Measurements from ENCODE around the gene MYO6.
"Not testable (repeated sequence)": the region's sequence is repeated elsewhere in the genome, so short reads cannot be mapped to it uniquely, and the experiment has no call there.

MYO6 gene

DNA sequence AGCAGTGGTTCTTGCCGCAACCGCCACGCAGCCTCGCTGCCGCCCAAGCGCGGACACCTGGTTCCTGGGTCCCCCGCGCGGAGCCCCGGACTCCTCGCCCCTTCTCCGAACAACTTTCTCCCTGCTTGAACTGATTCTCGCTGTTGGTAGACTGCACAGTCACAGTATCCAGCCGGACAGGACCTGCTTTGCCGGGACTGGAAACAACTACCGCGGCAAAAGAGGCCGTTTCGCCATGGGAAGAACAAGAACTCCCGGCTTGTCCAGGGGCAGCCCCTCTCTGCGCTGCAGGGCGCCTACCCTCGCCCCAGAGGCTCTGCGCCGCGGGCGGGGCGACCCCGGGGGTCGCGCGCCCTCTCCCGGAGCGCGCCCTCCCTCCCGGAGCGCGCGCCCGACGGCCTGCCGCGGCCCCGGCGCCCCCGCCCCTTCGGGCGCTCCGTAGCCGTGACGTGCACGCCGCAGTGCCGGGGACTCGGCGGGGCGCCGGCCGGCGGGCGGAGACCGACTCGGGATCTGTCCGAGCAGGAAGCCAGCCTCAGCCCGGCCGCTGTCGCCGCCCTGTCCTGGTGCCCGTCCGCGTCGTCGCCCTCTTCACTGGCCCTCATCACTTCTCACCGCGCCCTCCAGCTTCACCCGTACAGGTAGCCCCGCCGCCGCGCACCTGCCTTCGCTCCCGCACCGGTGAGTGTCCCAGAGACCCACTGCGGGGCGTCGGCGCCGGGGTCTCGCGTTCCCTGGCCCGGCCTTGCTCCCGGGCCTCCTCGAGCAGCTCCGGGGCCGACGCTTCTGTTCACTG, at the start of gene MYO6:
Gene MYO6, plus strand, starts transcription at position 497 of the 796 bp plus-strand sequence. CDS start 68,309 bp downstream, outside the sequence.
- peak; percentile 30 for DNase-seq

DNA sequence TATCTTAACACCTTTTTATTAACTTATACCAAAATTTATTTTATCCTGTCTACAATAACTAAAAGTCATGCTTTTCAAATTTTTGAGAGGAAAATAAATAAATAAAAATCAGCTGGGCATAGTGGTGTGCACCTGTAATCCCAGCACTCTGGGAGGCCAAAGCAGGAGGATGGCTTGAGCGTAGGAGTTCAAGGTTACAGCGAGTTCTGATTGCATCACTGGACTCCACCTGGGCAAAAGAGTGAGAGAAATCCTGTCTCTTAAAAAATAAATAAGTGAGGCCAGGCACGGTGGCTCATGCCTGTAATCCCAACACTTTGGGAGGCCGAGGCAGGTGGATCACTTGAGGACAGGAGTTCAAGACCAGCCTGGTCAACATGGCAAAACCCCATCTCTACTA, 40.7 kb upstream of the MYO6 start:
- DNase-seq: not testable (repeated sequence)

DNA sequence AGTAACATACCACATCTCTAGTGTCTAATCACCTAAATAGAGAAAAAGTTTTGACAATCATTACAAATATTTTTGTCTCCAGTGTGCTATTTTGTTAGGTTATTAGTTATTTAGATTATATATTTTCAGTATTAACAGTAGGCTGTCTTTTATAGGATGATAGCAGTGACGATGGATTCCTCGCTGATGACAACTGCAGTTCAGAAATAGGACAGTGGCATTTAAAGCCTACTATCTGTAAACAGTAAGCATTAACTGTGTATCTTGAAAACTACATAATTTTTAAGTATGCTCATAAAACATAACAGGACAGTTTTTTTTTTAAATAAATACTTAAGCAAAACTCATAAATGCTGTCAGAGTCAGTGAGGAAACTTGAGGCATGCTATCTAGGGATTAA, 37.9 kb upstream of the MYO6 start:
- no peak for DNase-seq

DNA sequence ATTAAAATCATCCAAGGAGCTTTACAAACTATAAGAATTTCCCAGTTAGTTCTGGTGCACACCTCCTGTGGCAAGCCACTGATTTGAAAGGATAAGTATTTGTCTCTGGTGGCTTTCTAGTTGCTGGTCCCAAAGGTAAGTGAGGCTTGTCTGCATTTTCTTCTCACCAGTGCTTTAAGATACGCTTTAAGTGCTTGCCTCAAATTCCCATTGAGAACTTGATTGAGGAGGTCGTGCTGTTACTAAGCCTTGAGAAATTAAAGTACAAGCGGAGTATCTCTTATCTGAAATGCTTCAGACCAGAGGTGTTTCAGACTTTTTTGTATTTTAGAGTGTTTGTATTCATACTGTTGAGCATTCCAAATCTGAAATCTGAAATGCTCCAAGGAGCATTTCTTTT, 29.9 kb upstream of the MYO6 start:
- DNase-seq: no peak

DNA sequence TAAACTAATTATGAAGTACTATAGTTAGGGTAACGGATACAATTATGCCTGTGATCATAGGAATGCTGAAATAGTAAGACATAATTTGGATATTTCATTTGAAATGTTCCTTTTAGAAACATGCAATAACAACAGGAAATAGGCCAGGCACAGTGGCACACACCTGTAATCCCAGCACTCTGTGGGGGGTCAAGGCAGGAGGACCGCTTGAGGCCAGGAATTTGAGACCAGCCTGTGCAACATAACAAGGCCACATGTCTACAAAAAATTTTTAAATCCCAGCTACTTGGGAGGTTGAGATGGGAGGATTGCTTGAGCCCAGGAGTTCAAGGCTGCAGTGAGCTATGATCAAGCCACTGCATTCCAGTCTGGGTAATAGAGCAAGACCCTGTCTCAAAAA, 25.7 kb upstream of the MYO6 start:
- no peak for DNase-seq

DNA sequence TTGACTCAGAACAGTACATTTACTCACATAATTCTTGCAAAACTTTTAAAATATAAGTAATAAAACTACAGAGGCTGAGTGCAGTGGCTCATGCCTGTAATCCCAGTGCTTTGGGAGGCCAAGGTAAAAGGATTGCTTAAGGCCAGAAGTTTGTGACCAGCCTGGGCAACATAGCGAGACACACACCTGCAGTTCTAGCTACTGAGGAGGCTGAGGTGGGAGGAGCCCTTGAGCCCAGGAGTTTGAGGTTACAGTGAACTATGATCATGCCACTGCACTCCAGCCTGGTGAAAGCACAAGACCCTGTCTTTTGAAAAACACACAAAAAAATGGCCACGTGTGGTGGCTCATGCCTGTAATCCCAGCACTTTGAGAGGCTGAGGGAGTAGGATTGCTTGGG, 21.8 kb upstream of the MYO6 start:
- no peak for DNase-seq

DNA sequence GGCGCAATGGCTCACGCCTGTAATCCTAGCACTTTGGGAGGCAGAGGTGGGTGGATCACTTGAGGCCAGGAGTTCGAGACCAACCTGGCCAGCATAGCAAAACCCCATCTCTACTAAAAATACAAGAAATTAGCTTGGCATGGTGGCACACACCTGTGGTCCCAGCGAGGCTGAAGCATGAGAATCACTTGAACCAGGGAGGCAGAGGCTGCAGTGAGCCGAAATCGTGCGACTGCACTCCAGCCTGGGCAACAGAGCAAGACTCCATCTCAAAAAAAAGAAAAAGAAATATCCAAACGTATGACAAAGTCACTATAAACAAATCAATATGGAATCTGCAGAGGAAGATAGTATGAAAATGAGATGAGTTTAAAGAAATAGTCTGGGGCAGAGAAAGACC, 18.0 kb upstream of the MYO6 start:
- DNase-seq: not testable (repeated sequence)

DNA sequence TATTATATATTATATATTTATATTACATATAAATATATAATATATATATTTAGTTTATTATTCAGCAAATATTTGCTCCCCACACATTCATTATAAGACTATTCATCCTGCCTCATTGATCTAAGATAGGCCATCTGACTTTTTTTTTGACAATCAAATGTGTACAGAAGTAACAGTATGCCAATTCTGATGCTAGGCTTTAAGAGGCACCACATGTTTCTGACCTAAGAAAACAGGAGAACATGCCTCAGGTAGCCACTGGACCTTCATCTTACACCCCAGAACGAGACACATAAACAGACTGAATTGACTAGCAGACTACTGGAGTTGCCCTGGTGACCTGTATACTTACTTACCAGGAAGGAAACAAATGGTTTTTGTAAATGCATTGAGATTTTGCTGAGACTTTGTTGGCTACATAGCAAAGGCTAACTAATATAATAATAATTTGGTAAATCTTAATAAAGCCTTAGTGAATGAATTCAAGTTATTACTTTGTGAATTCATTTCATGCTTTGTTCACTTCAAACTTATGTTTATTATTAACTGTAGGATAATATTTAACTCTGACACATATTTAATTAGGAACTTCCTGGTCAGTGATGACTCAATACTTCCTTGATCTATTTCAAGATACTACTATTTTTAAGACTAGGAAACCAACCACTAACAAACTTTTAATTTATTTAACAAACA, 13.4 kb upstream of the MYO6 start:
- no peak for DNase-seq

DNA sequence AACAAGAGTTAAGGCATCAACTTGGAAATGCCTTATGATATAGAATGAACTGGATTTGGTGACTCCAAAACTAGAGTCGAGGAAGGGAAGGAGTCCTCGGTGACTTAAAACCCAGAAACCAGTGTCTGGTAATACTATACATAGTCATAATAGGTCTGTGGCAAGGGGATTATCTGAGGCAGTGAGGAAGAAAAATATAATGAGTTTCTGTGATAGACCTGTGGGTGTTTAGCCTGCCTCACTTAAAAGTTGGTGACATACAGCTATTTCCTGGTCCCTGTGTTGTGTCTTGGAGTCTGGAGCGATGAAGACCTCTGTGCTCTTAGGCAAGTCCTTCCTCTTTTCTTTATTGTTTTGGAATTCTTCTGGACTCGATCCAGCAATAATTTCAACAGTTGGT, 5.1 kb upstream of the MYO6 start:
- no peak for DNase-seq

DNA sequence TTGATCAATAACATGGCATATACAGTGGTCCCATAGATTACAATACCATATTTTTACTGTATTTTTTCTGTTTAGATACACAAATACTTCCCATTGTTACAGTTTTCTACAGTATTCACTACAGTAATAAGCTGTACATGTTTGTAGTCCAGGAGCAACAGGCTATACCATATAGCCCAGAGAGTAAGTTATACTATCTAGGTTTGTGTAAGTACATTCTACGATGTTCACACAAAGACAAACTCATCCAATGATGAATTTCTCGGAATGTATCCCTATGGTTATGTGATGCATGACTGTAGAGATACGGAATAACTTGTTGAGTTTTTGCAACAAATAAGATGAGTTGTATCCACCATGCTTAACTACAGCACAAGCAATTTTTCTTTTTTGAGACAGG, 3.6 kb upstream of the MYO6 start:
- no peak for DNase-seq

DNA sequence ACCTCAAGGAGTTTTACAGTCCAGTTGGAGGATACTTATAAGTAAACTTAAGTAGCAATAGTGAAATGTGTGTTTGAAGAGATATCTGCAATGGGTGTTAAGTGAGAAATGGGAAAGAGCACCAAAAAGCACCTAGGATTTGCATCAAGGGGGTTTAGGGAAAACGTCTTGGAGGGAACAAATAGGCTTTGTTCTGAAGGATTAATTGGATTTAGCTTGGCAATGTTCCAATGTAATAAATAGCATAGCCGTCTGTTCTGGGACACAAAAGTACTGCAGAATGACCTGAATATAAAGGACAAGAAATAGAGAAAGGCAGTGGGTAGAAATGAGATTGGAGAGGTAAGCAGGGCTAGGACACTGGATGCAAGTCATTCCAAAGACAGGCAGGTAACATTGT, 2.8 kb upstream of the MYO6 start:
- no peak for DNase-seq

DNA sequence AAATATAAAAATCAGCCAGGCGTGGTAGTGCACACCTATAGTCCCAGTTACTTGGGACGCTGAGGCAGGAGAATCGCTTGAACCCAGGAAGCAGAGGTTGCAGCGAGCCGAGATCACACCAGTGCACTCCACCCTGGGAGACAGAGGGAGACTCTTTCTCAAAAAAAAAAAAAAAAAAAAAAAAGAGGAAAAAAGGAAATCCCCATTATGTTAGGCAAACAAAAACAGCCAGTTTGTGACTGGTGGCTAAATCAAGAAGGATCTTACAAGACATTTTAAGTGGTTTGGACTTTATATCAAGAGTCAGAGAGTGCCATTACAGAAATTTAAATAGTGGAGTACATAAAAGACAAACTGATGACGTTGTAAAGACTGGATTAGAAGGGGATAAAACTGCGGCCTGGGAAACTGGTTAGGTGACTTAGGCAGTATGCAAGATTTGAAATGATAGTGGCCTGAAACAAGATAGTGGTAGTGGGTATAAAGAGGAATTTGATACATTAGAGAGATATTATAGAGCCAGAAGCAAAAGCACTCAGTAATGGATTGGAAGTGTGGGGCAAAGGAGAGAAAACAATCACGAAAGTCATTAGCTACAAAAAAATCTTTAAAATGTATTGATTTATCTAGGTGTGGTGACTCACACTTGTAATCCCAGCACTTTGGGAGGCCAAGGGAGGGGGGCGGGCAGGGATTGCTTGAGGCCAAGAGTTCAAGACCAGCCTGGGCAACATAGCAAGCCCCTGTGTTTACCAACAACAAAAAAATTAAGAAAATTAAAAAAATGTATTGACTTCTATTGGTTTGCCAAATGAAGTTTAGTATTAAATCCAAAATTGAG, 1.7 kb upstream of the MYO6 start:
- DNase-seq: no peak

DNA sequence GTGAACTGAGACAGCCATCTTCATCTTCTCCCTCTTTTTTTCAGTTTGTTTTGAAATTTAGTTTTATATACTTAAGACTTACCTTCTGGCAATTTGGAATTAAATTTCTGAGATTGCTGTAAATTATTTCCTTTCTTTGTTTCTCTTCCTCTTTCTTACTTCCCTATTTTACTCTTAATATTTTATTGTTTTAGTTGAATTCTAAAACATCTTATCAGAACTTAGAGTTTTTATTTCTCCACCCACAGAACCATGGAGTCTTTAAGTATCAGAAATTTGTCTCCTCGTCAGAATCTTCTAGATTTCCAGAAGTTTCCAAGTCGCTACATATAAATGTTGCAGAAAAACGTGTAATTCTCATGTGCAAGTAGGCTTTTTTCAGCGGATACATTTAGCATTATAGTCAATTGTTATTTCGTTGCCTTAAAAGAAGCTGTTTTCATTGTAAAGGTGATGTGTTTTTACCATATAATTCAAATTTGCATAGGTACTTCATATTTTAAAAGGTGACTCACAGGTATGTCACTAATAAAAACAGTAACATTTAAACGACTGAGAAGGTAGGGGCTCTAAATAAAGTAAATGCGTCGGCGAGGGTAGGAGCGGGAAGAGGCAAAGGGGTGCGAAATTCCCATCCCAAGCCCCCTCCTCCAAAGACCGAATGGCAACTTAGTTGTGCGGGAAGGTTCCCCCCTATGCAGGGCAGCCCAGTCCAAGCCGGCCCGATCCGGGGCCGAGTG, 866 bp upstream of the MYO6 start:
- DNase-seq: no peak

DNA sequence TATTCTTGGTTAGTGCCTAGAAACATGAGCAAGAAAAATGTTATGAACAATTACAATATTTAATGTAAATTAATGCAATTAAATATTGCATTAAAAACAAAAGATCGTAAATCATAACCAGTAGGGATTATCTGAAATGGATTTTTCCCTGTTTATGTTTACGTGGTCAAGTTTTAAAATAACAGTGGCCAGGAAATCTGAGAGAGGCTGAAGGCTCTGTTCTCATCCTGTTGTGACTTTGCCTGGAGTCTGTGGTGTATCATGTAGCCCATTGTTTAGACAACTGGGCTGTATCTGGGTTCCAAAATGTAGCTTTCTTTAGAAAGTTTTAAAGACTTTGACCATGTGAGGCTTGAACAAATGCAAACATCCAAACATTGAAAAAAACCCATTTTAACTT, 2.4 kb downstream of the MYO6 start:
- no peak for DNase-seq

DNA sequence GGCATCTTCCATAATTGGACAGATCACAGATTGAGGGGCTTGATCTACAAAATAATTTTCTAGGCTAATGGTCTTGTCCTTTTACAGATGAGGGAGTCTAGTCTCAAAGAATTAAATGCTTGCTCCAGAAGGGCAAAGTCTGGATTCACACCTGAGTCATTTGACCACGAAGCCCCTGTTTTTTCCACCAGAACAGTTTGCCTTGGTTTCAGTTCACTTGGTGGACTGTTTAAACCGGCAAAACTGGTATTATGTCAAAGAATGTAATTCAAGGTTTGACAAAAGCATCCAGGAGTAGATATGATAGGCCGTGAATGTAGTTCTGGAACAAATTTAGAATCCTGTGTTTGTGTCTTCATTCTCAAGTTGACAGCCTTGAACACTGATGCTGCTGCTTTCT, 3.3 kb downstream of the MYO6 start:
- DNase-seq: no peak

DNA sequence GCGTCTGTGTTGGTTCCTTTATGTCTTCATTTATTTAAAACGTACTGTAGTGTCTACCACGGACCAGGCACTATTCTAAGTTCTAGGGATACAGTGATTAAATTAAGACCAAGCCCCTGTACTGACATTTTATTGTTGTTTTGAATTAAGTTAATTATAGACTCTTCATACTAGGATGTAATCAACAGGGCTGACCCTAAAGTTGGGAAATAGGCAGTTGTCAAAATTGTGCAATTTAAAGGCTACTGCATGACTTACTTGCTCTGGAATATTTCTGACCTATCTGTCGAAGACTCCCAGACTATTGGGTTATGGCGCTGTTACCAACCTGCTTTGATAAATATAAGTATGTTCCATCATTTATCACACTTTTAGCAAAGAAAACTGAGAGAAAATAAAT, 6.7 kb downstream of the MYO6 start:
- no peak for DNase-seq

DNA sequence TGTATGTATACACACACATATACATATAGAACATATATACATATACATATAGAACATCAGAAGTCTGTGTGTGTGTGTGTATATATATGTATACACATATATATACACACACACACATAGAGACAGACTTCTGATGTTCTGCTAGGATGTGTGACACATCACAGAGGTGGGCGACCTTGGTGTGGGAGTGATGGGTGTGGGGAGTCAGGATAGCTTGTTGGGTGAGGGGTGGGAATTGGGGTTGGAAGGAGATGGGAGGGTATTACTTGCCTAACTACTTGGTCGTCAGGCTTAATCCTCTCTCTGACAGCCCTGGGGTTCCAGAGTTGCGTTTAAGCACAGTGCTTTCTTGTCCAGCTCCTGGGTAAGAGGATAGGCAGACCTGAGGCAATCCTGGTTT, 8.3 kb downstream of the MYO6 start:
- DNase-seq: no peak

DNA sequence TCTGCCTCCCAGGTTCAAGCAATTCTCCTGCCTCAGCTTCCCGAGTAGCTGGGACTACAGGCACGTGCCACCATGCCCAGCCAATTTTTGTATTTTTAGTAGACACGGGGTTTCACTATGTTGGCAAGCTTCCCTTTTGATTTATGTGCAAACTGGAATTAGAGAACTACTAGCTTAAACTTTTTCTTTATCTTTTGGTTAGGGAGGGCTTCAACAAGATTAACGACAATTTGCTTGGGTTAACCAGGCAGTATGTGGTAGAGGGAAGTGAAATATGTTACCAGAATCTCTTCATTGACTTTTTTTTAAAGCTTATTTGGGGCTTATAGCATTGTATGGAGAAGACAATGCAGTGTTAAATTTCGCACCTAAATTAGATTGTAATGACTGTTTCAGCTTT, 9.0 kb downstream of the MYO6 start:
- DNase-seq: no peak

DNA sequence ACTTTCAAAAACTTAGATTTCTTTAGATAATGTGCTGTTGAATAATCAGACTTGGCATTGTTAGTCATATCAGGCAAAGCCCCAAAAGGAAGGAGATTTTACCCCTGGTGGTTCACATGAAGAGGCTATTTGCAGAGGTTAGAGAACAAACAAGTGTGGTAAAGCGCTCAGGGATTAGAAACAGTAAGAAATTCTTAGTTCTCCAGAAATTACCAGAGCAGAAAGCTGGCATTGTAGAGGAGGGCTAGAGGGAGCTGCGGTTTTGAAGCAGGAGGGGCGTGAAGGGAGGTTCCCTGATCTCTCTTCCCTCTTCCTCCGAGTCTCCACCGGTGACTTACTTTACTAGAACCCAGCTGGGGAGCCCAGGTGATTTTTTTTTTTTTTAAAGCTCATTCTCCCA, 10.2 kb downstream of the MYO6 start:
- DNase-seq: no peak

DNA sequence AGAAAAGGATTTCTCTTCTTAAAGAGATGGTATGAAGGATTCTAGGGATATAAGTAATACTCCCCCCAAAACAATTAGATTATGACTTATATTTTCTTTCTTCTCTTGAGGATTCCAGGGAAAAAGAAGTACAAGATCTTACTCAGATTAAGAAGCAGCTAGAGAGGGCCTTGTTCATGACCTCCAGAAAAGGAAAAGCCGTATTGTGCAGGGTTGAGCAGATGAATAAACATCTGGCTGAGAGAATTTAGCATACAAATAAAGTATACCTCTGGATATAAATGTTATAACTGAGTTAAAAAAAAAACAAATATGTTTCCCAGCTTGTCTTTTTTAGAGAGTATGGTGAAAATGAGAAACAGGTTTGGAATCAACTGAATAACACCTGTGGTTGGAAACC, 11.3 kb downstream of the MYO6 start:
- DNase-seq: no peak

DNA sequence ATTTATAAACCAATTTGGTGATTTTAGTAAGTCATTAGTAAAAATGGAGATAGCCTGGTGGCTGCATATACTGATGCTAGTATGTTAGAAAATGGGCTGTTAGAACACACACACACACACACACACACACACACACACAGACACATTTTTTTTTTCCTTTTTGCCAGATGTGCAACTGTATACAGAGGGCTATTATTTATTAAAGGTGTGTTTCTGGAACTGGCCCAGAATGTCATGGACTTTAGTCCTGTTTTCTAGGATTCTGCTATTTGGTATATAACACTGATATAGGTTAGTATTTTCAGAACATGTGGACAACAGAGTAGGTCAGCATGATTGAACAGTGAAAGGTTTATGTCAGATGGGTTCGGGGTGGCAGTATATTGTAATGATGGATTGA, 12.4 kb downstream of the MYO6 start:
- DNase-seq: no peak

DNA sequence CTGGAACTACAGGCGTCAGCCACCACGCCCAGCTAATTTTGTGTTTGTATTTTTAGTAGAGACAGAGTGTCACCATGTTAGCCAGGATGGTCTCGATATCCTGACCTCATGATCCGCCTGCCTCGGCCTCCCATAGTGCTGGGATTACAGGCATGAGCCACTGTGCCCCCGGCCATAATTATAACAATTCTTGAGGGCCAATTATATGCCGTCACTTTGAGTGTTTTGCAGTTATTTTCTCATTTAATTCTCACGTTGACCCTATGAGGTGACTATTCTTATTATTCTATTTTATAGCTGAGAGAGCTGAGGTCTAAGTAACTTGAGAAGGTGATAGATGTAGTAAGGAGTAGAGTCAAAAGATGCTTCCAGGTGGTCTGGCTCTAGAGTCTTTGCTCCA, 13.0 kb downstream of the MYO6 start:
- no peak for DNase-seq

DNA sequence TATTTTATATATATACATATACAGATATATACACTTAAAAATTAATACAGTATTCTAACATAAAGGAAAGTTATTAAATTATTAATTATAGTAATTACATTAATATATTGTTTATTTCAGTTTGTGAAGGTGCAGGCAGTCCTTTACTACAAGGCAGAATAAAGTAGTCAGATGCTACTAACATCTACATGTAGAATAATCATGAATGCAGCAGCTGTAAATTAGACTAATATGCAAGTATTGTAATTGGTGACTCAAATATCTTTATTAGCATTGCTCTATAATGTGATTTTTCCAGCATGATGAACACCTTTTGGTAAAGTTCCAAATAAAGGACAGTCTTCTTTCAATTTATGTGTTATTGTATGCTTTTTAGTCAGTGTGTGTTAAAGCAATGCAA, 17.3 kb downstream of the MYO6 start:
- DNase-seq: no peak
